Glomerular endothelial cell (primary cell): Measurements from ENCODE around the gene POLR3E. TPM values are rescaled to one million over a fixed set of nuclear protein-coding genes. Genes with fewer than 3 reads are reported as not detected.

ENCODE experiments used
- DNase-seq: peaks from one replicate; pipeline ENCODE4 v3.0.0-alpha.2; 2011; ENCODE audit warnings: low read depth, low spot score; ENCODE audit errors: extremely low read depth
- total RNA-seq: library from RNA; depleted of rRNA; stranded (reverse); fragments of >200 nt; gene quantifications from 2 replicates; pipeline ENCODE4 v1.2.3, GENCODE V29; 2015

Gene POLR3E
- total RNA-seq, 1 donor from 2014 or later: 27.0 TPM

DNA sequence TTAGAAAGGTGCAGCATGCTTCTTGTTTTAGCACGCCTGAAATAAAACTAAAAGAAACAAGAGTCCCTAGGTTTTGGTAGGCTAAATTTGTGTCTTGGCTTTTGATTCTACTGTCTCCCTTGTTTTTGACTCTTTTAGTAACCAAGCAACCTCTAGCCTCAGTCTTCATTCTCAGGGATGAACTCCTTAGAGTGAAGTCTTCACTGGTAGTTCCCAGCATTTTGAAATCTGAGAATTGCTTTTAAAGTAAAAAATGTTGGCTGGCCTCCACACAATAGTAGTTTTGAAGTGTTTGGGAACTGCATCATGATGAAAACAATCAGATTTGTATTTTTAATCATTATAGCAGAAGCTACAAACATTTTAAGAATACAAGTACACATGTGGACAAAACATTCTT, 83.3 kb downstream of the POLR3E start:
- no peak for DNase-seq

DNA sequence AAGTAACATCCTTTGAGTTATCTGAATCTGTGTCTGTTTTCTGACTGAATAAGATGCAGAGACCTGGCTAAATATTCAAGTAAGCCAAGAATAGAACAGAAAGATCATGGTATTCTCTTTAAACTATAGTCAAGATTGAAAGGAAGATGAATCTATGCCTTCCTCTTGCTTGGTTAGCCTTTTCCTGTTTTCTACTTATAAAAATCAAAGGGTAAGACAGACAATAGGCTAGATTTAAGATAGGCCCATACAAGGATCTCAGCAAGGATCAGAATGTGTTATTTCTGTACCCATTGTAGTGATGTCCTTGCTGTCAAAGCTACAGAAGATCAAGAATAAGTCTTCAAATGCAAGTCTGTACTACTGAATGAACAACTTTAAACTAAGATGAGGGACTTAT, 84.2 kb downstream of the POLR3E start:
- no peak for DNase-seq

DNA sequence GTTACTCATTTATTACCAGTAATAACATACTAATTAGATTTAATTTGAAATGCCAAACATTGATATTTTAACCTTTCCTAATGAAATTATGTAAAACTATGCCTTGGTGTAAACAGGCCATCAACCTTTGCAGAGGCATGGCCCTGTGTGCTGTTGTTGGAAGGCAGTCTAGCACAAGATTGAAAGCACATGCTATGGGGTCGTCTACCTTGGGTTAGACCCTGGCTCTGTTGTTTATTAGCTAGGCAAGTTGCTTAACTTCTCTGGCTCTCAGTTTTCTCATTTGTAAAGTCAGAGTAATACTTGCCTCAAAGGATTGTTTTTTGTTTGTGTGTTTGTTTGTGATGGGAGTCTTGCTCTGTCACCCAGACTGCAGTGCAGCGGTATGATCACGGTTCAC, 86.6 kb downstream of the POLR3E start:
- DNase-seq: no peak

Other genes starting within 250 kb of the POLR3E start
- gene VWA3A, start 204.9 kb upstream of the POLR3E start, total RNA-seq: not detected in 2 replicates
- gene SDR42E2, start 134.9 kb upstream of the POLR3E start, total RNA-seq: not detected in 2 replicates
- 20.6 and 26.5 TPM in 2 replicates for gene EEF2K, start 91.1 kb upstream of the POLR3E start, total RNA-seq
- 40.6 and 74.1 TPM in 2 replicates for gene CDR2, start 77.2 kb downstream of the POLR3E start, total RNA-seq
- 31.7 and 194 TPM in 2 replicates for gene NPIPB5, start 213.5 kb downstream of the POLR3E start, total RNA-seq